Activated CD4-positive, alpha-beta T cell treated with anti-CD3 and anti-CD28 coated beads, Interleukin-10, Interleukin-2, amounts not matched to agents 100 ng/mL and 50 ng/mL, durations not matched to agents 16 hours and 8 hours (primary cell): ENCODE measurements around the gene NUDT19.
"Not testable (repeated sequence)": the region's sequence is repeated elsewhere in the genome, so short reads cannot be mapped to it uniquely, and the experiment has no call there.

ENCODE experiments used
- DNase-seq: peaks from one replicate; pipeline ENCODE4 v3.0.0-alpha.2; 2020

The NUDT19 gene

GRCh38 chr19:32716203-32716602, 24.6 kb downstream of the NUDT19 start:
- not testable (repeated sequence) for DNase-seq

- DNase-seq: no peak
These were observed 25.9 kb downstream of the NUDT19 start for GRCh38 chr19:32717496-32717895.

- no peak for DNase-seq
These were observed 26.7 kb downstream of the NUDT19 start for GRCh38 chr19:32718286-32718685.

GRCh38 chr19:32719611-32720059, 28.0 kb downstream of the NUDT19 start, which contains the start of gene TDRD12:
TDRD12 (plus strand) TSS chr19:32719767; CDS start chr19:32720073, 306 bp downstream.
- no peak for DNase-seq

- no peak for DNase-seq
These were observed 28.8 kb downstream of the NUDT19 start for GRCh38 chr19:32720216-32720935.

- no peak for DNase-seq
These were observed 29.3 kb downstream of the NUDT19 start for GRCh38 chr19:32720936-32721250.

- no peak for DNase-seq
These were observed 44.3 kb downstream of the NUDT19 start for GRCh38 chr19:32735936-32736335.

GRCh38 chr19:32743021-32743420, 51.4 kb downstream of the NUDT19 start:
- DNase-seq: no peak

- no peak for DNase-seq
These were observed 51.8 kb downstream of the NUDT19 start for GRCh38 chr19:32743447-32743846.

GRCh38 chr19:32744555-32745325, 53.1 kb downstream of the NUDT19 start:
- no peak for DNase-seq

- peak; percentile 14 for DNase-seq
These were observed 54.1 kb downstream of the NUDT19 start for GRCh38 chr19:32745594-32746251.

GRCh38 chr19:32746631-32747196, 55.1 kb downstream of the NUDT19 start:
- DNase-seq: peak; percentile 32

- DNase-seq: peak; percentile 4
These were observed 56.9 kb downstream of the NUDT19 start for GRCh38 chr19:32748497-32748896.

GRCh38 chr19:32748948-32749347, 57.3 kb downstream of the NUDT19 start:
- DNase-seq: no peak

- DNase-seq: no peak
These were observed 57.7 kb downstream of the NUDT19 start for GRCh38 chr19:32749361-32749760.

GRCh38 chr19:32750441-32751055, 58.9 kb downstream of the NUDT19 start:
- DNase-seq: no peak

- no peak for DNase-seq
These were observed 59.4 kb downstream of the NUDT19 start for GRCh38 chr19:32751066-32751465.

GRCh38 chr19:32757189-32757588, 65.6 kb downstream of the NUDT19 start:
- DNase-seq: no peak
